SU-DHL-6 (cell line): ENCODE measurements around the gene GINS3.

Source experiments
- H2AFZ ChIP-seq: fragments of 200-600 bp; sonication (generic); 2 replicates; pipeline ENCODE4 v1.6.1; 2014; ENCODE audit warnings: low read depth, mild to moderate bottlenecking, moderate library complexity, mixed read lengths, antibody characterized with exemption, low read length; ENCODE audit not compliant: severe bottlenecking
- H3F3A ChIP-seq: fragments of 200-600 bp; shearing (Covaris generic); 2 replicates; pipeline ENCODE4 v1.6.0; 2016; ENCODE audit warnings: antibody characterized with exemption, mild to moderate bottlenecking; ENCODE audit not compliant: insufficient read depth
- H3K27ac ChIP-seq: fragments of 200-600 bp; sonication (generic); 2 replicates; pipeline ENCODE4 v1.5.1; 2016; ENCODE audit warnings: low read depth, mild to moderate bottlenecking, low read length, moderate library complexity, mixed read lengths
- H3K27me3 ChIP-seq: fragments of 200-600 bp; sonication (generic), shearing (Covaris generic); 2 replicates; pipeline ENCODE4 v1.6.0; 2014; ENCODE audit warnings: mild to moderate bottlenecking, low read length
- H3K36me3 ChIP-seq: fragments of 200-600 bp; sonication (generic); 2 replicates; pipeline ENCODE4 v1.6.1; 2014; ENCODE audit warnings: mild to moderate bottlenecking, low read length, mixed read lengths
- H3K4me2 ChIP-seq: fragments of 300-600, 200-600 bp; shearing (Covaris generic), sonication (generic); 2 replicates; pipeline ENCODE4 v1.6.0; 2014; ENCODE audit warnings: low read length, low read depth, mild to moderate bottlenecking; ENCODE audit not compliant: poor library complexity, severe bottlenecking
- H3K4me3 ChIP-seq: fragments of 200-600 bp; sonication (generic); 2 replicates; pipeline ENCODE4 v1.5.1; 2014; ENCODE audit warnings: antibody characterized with exemption, low read length, mild to moderate bottlenecking, mixed read lengths; ENCODE audit not compliant: insufficient read depth, poor library complexity, severe bottlenecking
- H3K79me2 ChIP-seq: fragments of 200-600 bp; sonication (generic); 2 replicates; pipeline ENCODE4 v1.6.1; 2014; ENCODE audit warnings: mild to moderate bottlenecking, low read length, moderate library complexity; ENCODE audit not compliant: insufficient read depth
- H3K9ac ChIP-seq: fragments of 200-600 bp; sonication (generic); 2 replicates; pipeline ENCODE4 v1.7.0; 2014; ENCODE audit warnings: mild to moderate bottlenecking, low read length
- H3K9me2 ChIP-seq: fragments of 200-600 bp; sonication (generic); replicated peaks from 2 replicates; pipeline ENCODE4 v1.6.1; 2014; ENCODE audit warnings: low read length; ENCODE audit not compliant: insufficient read depth
- H3K9me3 ChIP-seq: fragments of 200-600 bp; sonication (generic); 2 replicates; pipeline ENCODE4 v1.6.1; 2014; ENCODE audit warnings: low read length, mixed read lengths; ENCODE audit not compliant: insufficient read depth
- H4K20me1 ChIP-seq: fragments of 200-600 bp; sonication (generic); 2 replicates; pipeline ENCODE4 v1.6.1; 2014; ENCODE audit warnings: low read depth, mild to moderate bottlenecking, antibody characterized with exemption, low read length, moderate library complexity, mixed read lengths
- CTCF ChIP-seq: fragments of 200-600 bp; sonication (generic); IDR thresholded peaks from one replicate; pipeline ENCODE4 v1.5.1; 2017; ENCODE audit warnings: antibody characterized with exemption, mild to moderate bottlenecking, low read length, moderate library complexity; ENCODE audit not compliant: insufficient read depth, poor library complexity, severe bottlenecking
- EZH2phosphoT487 ChIP-seq: fragments of 200-600 bp; sonication (generic), shearing (Covaris generic); conservative IDR thresholded peaks from 2 replicates; pipeline ENCODE4 v1.6.1; 2018; ENCODE audit warnings: mild to moderate bottlenecking, antibody characterized with exemption, low read length, moderate library complexity, mixed read lengths

GINS3 gene

GRCh38 chr16:58421529-58421928 is 29.3 kb downstream of the GINS3 start:
- 0 out of 2 replicates have a peak, but pooled peaks cover 5% of the 10 kb centered on the region for H3K36me3 ChIP-seq
- peaks cover 54% of the 10 kb centered on the region for H3K79me2 ChIP-seq
- H3K9ac ChIP-seq: peak overlapping the region; percentile 77
- H3K27me3 ChIP-seq: no peaks in the 10 kb centered on the region
- peak overlapping the region; percentile 76 for H3K4me3 ChIP-seq
- H2AFZ ChIP-seq: no peak overlapping the region
- H3F3A ChIP-seq: peaks cover 52% of the 10 kb centered on the region
- H3K9me3 ChIP-seq: no peaks in the 10 kb centered on the region
- H3K9me2 ChIP-seq: no peaks in the 10 kb centered on the region
- H3K4me2 ChIP-seq: peak overlapping the region; percentile 72
- no peaks in the 10 kb centered on the region for H4K20me1 ChIP-seq
- H3K27ac ChIP-seq: peak overlapping the region; percentile 98
- no peak for TF ChIP-seq EZH2phosphoT487
- no peak for TF ChIP-seq CTCF

GRCh38 chr16:58422809-58423208 is 30.5 kb downstream of the GINS3 start:
- TF ChIP-seq CTCF (no peak), EZH2phosphoT487 (no peak)
- Histone ChIP-seq H3K4me2 (peak overlapping the region; percentile 72), H3K9me2 (no peaks in the 10 kb centered on the region), H3K79me2 (peaks cover 67% of the 10 kb centered on the region), H3K27ac (peak overlapping the region; percentile 98), H3K9me3 (no peaks in the 10 kb centered on the region), H3K4me3 (peak overlapping the region; percentile 76), H2AFZ (no peak overlapping the region), H3K36me3 (peaks cover 10% of the 10 kb centered on the region; the same call in 1 of the 2 replicates), H3K27me3 (no peaks in the 10 kb centered on the region), H3K9ac (peak overlapping the region; percentile 77), H4K20me1 (no peaks in the 10 kb centered on the region), H3F3A (peaks cover 47% of the 10 kb centered on the region)

- Histone ChIP-seq H4K20me1 (no peaks in the 10 kb centered on the region), H3K36me3 (peaks cover 12% of the 10 kb centered on the region; the same call in 1 of the 2 replicates), H3K9me2 (no peaks in the 10 kb centered on the region), H2AFZ (no peak overlapping the region), H3K9me3 (no peaks in the 10 kb centered on the region), H3K79me2 (peaks cover 91% of the 10 kb centered on the region), H3K4me3 (peak overlapping the region; percentile 1), H3K9ac (no peak overlapping the region), H3K27ac (peak overlapping the region; percentile 69), H3F3A (peaks cover 22% of the 10 kb centered on the region), H3K27me3 (no peaks in the 10 kb centered on the region), H3K4me2 (peak overlapping the region; percentile 72)
- TF ChIP-seq EZH2phosphoT487 (no peak), CTCF (no peak)
These were observed 33.0 kb downstream of the GINS3 start for GRCh38 chr16:58425245-58425644.
